ENCODE measurements around the gene TTC31.

TTC31 gene

GRCh38 chr2:74535440-74535965 lies 52.6 kb downstream of the TTC31 start:
- TF ChIP-seq CTCF (IDR thresholded peaks at IDR 0.05; ENCODE audit: low read depth, low read length): no peak
- no peak for DNase-seq (ENCODE audit: extremely low read depth, low read depth)

DNA sequence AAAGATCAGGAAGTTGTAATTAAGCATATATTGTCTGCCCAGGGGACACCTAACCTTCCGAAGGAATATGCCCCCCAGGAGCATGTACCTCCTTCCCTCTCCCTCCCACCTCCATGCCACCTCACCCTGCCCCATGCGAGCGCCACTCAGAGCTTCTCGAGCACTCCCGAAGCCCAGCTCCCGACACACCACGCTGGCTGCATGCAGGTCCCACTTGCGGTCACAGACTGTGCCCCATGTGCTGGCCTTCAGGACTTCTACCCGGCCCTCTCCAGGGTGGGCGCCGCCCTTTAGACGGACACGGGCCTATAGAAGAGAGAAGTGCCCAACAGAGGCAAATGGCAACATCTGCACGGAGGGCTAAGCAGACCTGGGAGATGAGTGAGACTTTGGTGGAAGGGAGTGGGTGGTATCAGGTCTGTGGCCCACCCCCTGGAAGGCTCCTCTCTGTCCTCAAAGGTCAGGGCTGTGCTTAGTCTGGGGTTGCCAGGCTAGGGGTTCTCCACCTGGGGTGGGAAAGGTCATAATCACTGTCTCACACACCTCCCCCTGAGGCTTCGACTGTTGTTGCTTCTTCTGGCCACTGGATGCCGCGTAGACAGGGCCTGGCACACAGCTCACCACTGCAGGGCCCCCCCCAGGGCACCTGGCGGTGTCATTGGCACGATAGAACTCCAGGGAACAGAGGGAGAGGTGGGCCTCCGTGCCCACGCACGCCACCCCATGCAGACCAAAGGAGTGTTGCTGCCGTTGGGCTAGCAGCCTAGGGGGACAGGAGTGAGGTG lies 53.5 kb downstream of the TTC31 start:
- no peak for TF ChIP-seq CTCF (IDR thresholded peaks at IDR 0.05; ENCODE audit: low read depth, low read length)

DNA sequence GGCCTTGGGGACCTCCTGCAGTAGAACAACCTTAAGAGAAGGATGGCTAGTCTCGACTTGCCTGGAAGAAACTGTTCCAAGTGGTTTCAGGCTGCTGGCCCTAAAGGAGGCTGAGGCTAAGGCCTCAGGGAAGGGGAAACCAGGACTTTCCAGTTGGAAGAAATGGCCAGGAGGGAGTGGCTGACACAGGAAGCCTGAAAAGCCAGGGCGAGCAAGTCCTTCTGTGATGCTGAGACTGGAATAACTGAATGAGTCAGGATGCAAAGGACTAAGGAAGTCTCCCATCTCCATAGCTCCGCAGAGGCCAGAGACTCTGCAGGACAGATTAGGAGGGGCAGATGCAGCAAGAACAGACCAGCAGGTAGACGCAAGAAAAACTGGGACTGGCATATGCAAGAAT lies 54.3 kb downstream of the TTC31 start:
- no peak for TF ChIP-seq CTCF (IDR thresholded peaks at IDR 0.05; ENCODE audit: low read depth, low read length)
- DNase-seq (ENCODE audit: extremely low read depth, low read depth): no peak

More for the DNA sequence above, 53.5 kb downstream of the TTC31 start:
- no peak for DNase-seq (ENCODE audit: extremely low read depth, low read depth)

DNA sequence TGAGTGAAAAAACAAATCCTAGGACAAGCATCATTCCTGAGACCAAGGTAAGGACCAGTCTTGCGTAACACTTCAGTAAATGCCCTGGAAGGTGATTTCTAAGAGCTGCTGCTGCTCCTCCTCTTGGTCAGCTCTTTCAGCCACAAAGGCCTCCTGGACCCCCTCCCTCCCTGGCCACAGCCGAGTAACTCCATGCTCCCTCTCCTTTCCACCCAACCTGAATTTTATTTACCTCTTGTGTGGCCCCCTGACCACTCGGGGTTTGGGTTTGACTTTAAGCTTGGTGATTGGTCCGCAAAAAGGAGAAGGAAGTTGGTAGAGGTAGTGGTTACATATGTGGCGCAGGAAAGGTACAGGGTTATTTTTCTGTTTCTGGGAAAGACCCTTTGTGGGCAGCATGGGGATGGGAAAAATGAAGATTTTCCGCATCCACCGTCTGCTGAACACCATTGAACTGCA lies 56.0 kb downstream of the TTC31 start:
- TF ChIP-seq CTCF (IDR thresholded peaks at IDR 0.05; ENCODE audit: low read depth, low read length): no peak
- DNase-seq (ENCODE audit: extremely low read depth, low read depth): no peak

DNA sequence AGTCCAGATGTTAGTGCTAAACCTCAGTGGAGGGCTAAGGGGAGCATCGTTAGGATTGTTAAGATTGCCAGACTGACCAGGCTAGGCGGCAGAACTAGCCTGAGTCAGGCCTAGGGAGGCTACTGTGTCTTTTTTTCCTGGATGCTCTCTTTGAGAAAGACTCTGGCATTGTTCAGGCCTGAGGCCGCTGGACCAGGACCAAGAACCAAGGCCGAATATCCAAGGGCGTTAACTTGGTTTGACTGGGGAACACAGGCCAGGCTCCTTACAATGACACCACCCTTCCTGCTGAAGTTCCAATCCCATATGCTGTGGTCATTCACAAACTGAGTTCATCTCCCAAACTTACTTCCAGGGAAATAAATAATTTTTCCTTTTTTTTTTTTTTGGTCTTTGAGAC lies 57.4 kb downstream of the TTC31 start:
- DNase-seq (ENCODE audit: extremely low read depth, low read depth): no peak
- no peak for TF ChIP-seq CTCF (IDR thresholded peaks at IDR 0.05; ENCODE audit: low read depth, low read length)

DNA sequence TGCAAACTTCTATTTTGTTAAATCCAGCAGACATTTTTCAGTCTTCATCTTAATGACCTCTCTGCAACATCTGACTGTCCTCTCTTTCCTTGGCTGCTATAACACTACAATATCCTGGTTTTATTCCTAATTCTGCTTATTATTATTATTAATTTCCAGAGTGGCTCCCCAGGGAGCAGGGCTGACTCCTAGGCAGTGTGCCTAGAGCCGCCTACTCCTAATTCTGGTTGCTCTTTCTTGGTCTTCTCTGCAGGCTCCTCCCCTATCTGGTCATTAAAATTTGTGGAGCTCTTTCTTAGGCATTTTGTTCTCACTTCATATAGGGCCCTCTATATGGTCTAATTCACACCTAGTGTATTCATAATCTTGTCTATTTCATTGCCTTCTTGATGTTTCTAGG lies 60.1 kb downstream of the TTC31 start:
- no peak for TF ChIP-seq CTCF (IDR thresholded peaks at IDR 0.05; ENCODE audit: low read depth, low read length)

More for the DNA sequence above, 60.1 kb downstream of the TTC31 start:
- DNase-seq (ENCODE audit: extremely low read depth, low read depth): no peak

Measured in AG09319 (cell line).